PC-3 (cell line): ENCODE measurements around the gene CLDN19. TPM values are rescaled to one million over a fixed set of nuclear protein-coding genes. Genes with fewer than 3 reads are reported as not detected.

Experiments used
- ATAC-seq: fragments of 200-7000 bp; cut with Tn5 transposase; 2 replicates; pipeline ENCODE4 v1.9.1; 2020; ENCODE audit warnings: mild to moderate bottlenecking, moderate library complexity
- BruUV-seq: library from RNA; stranded (reverse); fragments of 400-500 nt; replicated peaks from 2 replicates; lab custom pipeline; 2021; lab: Mats Ljungman, UMichigan
- CTCF ChIA-PET: fragments of 300-600 bp; sonication (Branson Sonifier 250); formaldehyde crosslinking; loops from one replicate; lab custom pipeline; 2022; ENCODE audit warnings: antibody characterized with exemption; lab: Charles Lee
- POLR2A ChIA-PET: fragments of 300-600 bp; sonication (Branson Sonifier 250); formaldehyde crosslinking; loops from one replicate; lab custom pipeline; 2022; ENCODE audit warnings: antibody characterized with exemption; ENCODE audit not compliant: unreplicated experiment; lab: Charles Lee
- DNase-seq: peaks from one replicate; pipeline ENCODE4 v3.0.0-alpha.2; 2015
- H2AFZ ChIP-seq: fragments of 300-600 bp; sonication (generic); 2 replicates; pipeline ENCODE4 v1.6.0; 2016; ENCODE audit warnings: antibody characterized with exemption, low read length
- H3F3A ChIP-seq: fragments of 300-600 bp; sonication (generic); one replicate; pipeline ENCODE4 v1.6.0; 2017; ENCODE audit warnings: antibody characterized with exemption, low read length, control low read depth, mild to moderate bottlenecking; ENCODE audit not compliant: unreplicated experiment
- H3K27ac ChIP-seq: fragments of 300-600 bp; sonication (generic); 2 replicates; pipeline ENCODE4 v1.5.1; 2016; ENCODE audit warnings: mild to moderate bottlenecking, low read length
- H3K27me3 ChIP-seq: fragments of 300-600 bp; sonication (generic); 2 replicates; pipeline ENCODE4 v1.6.1; 2016; ENCODE audit warnings: low read length, mixed read lengths
- H3K36me3 ChIP-seq: fragments of 300-600 bp; sonication (generic); 2 replicates; pipeline ENCODE4 v1.6.1; 2016; ENCODE audit warnings: low read depth, mixed run types, low read length, mixed read lengths
- H3K4me1 ChIP-seq: fragments of 300-600 bp; sonication (generic); 2 replicates; pipeline ENCODE4 v1.5.1; 2016; ENCODE audit warnings: low read length; ENCODE audit not compliant: insufficient read depth
- H3K4me2 ChIP-seq: fragments of 300-600 bp; sonication (generic); 2 replicates; pipeline ENCODE4 v1.6.0; 2016; ENCODE audit warnings: low read length
- H3K4me3 ChIP-seq: fragments of 300-600 bp; sonication (generic); 2 replicates; pipeline ENCODE4 v1.5.1; 2016; ENCODE audit warnings: mild to moderate bottlenecking, low read length, mixed read lengths
- H3K79me2 ChIP-seq: fragments of 300-600 bp; sonication (generic); 2 replicates; pipeline ENCODE4 v1.6.1; 2017; ENCODE audit warnings: low read length, mixed read lengths
- H3K9ac ChIP-seq: fragments of 300-600 bp; sonication (generic); 2 replicates; pipeline ENCODE4 v1.6.0; 2016; ENCODE audit warnings: mild to moderate bottlenecking, low read length
- H3K9me2 ChIP-seq: fragments of 300-600 bp; sonication (generic); replicated peaks from 2 replicates; pipeline ENCODE4 v1.6.1; 2016; ENCODE audit warnings: mixed run types, low read length, mixed read lengths
- H3K9me3 ChIP-seq: fragments of 300-600 bp; sonication (generic); 2 replicates; pipeline ENCODE4 v1.6.1; 2016; ENCODE audit warnings: low read length, mixed read lengths
- H4K20me1 ChIP-seq: fragments of 300-600 bp; sonication (generic); 2 replicates; pipeline ENCODE4 v1.6.1; 2016; ENCODE audit warnings: low read length, mixed read lengths
- EZH2 ChIP-seq: fragments of 300-600 bp; sonication (generic); IDR thresholded peaks from one replicate; pipeline ENCODE4 v1.6.1; 2017; ENCODE audit warnings: antibody characterized with exemption, mild to moderate bottlenecking, low read length; ENCODE audit not compliant: unreplicated experiment
- EZH2phosphoT487 ChIP-seq: fragments of 300-600 bp; sonication (generic); IDR thresholded peaks from 2 replicates; pipeline ENCODE4 v1.6.1; 2018; ENCODE audit warnings: mild to moderate bottlenecking, antibody characterized with exemption, low read length, borderline replicate concordance
- intact Hi-C: fragments of 100-400 bp; cut with micrococcal nuclease; formaldehyde crosslinking; loops from 2 replicates; pipeline ENCODE4 v1.9.0; 2023
- total RNA-seq: library from RNA; depleted of rRNA; stranded (reverse); fragments of >200 nt; gene quantifications from 2 replicates; pipeline ENCODE4 v1.2.3, GENCODE V29; 2014
- TF ChIP-seq, protein P1 (sequence below): fragments of 300-600 bp; sonication (generic); conservative IDR thresholded peaks from 2 replicates; pipeline ENCODE4 v1.5.1; 2017; ENCODE audit warnings: antibody characterized with exemption, low read depth, mild to moderate bottlenecking, low read length

CLDN19 gene
- total RNA-seq, 1 experiment from 2014 or later = not detected

DNA sequence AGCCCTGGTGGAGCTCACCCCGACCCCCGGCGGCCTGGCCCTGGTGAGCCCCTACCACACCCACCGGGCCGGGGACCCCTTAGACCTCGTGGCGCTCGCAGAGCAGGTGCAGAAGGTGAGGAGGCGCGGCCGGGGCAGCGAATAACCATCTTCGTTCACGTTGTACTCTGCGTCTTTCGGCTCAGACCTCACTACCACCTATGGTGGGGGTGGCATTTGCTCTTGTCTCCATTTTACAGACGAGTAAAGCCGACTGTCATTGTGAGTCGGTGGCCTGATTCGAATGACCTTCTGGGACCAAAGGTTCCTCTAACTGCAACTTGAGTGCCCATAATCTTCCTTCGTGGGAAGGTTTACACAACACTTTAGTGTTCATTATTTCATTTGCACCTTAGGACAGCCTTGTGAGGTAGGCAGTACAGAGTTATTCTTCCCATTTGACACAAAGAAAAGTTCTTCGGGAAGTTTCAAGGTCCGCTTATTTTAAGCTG lies 27.5 kb upstream of the CLDN19 start:
- Histone ChIP-seq H3K9ac (peak overlapping the region; percentile 93), H3K36me3 (peaks cover 3% of the 10 kb centered on the region; the same call in 1 of the 2 replicates), H3K79me2 (peaks cover 75% of the 10 kb centered on the region), H3K4me2 (peak overlapping the region; percentile 93), H3K9me3 (no peaks in the 10 kb centered on the region), H3F3A (no peaks in the 10 kb centered on the region), H4K20me1 (peaks cover 6% of the 10 kb centered on the region; the same call in 1 of the 2 replicates), H3K4me3 (peak overlapping the region; percentile 89), H3K27me3 (no peaks in the 10 kb centered on the region), H3K27ac (no peak overlapping the region), H3K4me1 (peaks cover 22% of the 10 kb centered on the region), H3K9me2 (no peaks in the 10 kb centered on the region), H2AFZ (peak overlapping the region; percentile 91)
- POLR2A ChIA-PET = interaction anchor here (0.6 to 0.7 kb wide), 4 partner anchors 12 to 306 kb away, joined by 3 to 5 read pairs (median 4); no protein-coding TSS in a partner anchor
- CTCF ChIA-PET = interaction anchor here (2.0 kb wide), 1 partner anchor 306 kb away, joined by 8 read pairs; no protein-coding TSS in a partner anchor
- peak; percentile 15 for DNase-seq
- intact Hi-C loops = loop anchor here (5.0 to 10.0 kb wide), 3 partner anchors 50 to 433 kb away; partner anchors contain the start of genes ERMAP, FOXJ3 and SVBP
- TF ChIP-seq EZH2phosphoT487 (no peak), EZH2 (no peak)
- TF ChIP-seq, protein P1, sequence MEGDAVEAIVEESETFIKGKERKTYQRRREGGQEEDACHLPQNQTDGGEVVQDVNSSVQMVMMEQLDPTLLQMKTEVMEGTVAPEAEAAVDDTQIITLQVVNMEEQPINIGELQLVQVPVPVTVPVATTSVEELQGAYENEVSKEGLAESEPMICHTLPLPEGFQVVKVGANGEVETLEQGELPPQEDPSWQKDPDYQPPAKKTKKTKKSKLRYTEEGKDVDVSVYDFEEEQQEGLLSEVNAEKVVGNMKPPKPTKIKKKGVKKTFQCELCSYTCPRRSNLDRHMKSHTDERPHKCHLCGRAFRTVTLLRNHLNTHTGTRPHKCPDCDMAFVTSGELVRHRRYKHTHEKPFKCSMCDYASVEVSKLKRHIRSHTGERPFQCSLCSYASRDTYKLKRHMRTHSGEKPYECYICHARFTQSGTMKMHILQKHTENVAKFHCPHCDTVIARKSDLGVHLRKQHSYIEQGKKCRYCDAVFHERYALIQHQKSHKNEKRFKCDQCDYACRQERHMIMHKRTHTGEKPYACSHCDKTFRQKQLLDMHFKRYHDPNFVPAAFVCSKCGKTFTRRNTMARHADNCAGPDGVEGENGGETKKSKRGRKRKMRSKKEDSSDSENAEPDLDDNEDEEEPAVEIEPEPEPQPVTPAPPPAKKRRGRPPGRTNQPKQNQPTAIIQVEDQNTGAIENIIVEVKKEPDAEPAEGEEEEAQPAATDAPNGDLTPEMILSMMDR = no peak
- no TSS peak for BruUV-seq
- ATAC-seq = peak; percentile 18

DNA sequence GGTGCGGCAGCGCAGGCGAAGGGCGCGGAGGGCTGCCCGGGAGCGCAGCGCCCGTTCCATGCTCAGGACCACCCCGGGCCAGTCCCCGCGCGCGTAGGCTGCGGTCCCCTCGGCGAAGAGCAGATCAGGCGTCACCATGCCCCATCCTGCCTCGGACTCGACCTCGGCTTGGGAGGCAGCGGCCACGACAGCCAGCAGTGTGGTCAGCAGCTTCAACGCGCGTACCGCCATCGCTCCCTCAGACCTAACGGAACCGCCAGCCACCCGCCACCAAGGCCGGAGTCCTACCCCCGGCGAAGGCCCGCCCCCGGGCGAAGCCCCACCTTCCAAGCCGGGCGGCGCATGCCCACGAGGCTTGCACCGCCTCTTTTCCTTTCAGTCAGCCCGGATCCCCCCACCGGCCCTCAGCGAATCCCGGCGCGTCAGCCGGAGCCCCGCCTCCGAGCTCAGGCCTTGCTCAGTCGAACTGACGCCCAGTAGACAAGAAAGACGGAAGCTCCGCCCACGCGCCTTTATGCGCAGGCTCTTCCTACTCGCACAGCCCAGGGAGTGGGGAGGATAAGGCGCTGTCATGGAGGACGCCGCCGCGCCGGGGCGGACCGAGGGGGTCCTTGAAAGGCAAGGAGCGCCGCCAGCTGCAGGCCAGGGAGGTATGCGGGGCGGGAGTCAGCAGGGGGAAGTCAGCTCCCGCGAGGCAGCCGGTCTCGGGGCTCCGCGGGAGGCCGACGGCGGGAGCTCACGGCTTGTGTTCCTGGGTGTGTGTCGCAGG lies 26.9 kb upstream of the CLDN19 start, which contains the start of the genes C1orf50 and P3H1:
C1orf50 (plus strand) TSS at position 509 of the 769 bp plus-strand sequence; CDS start at position 572, 63 bp downstream.
P3H1 (minus strand) TSS at position 288 of the 769 bp plus-strand sequence; CDS start at position 231, 57 bp downstream.
- no TSS peak for BruUV-seq
- ChIA-PET POLR2A (interaction anchor here (0.5 to 0.7 kb wide), 8 partner anchors 13 to 1252 kb away, joined by 3 to 5 read pairs (median 4); no protein-coding TSS in a partner anchor), CTCF (interaction anchor here (0.6 to 2.0 kb wide), 2 partner anchors 307 to 1311 kb away, joined by 7 to 8 read pairs; no protein-coding TSS in a partner anchor)
- peaks cover 71% of the 10 kb centered on the region for H3K79me2 ChIP-seq
- ATAC-seq (peak; percentile 93), DNase-seq (peak; percentile 99)
- H3K36me3 ChIP-seq = 0 out of 2 replicates have a peak, but pooled peaks cover 3% of the 10 kb centered on the region
- H3F3A ChIP-seq = no peaks in the 10 kb centered on the region
- H3K4me2 ChIP-seq = peak within 1 kb of the TSS; percentile 93
- intact Hi-C loops = loop anchor here (1.0 to 10.0 kb wide), 4 partner anchors 50 to 432 kb away; partner anchors contain the start of genes ERMAP, FOXJ3 and SVBP
- H3K4me1 ChIP-seq = peaks cover 22% of the 10 kb centered on the region
- H3K27ac ChIP-seq = no peak within 1 kb of the TSS
- H3K27me3 ChIP-seq = no peaks in the 10 kb centered on the region
- H2AFZ ChIP-seq = peak within 1 kb of the TSS; percentile 96
- peak within 1 kb of the TSS; percentile 89 for H3K4me3 ChIP-seq
- peaks cover 6% of the 10 kb centered on the region; the same call in 1 of the 2 replicates for H4K20me1 ChIP-seq
- H3K9me3 ChIP-seq = no peaks in the 10 kb centered on the region
- H3K9me2 ChIP-seq = no peaks in the 10 kb centered on the region
- TF ChIP-seq EZH2phosphoT487 (no peak), EZH2 (no peak)
- TF ChIP-seq, protein P1 = no peak
- H3K9ac ChIP-seq = peak within 1 kb of the TSS; percentile 93
